Right lobe of liver (tissue), 6 donors: ENCODE results near the gene SPRR4. TPM values are rescaled to one million over a fixed set of nuclear protein-coding genes. Genes with fewer than 3 reads are reported as not detected.

Experiments
- ATAC-seq, 4 donors: fragments of 200-7000 bp; cut with Tn5 transposase; one replicate each; pipeline ENCODE4 v1.9.1; 2020; ENCODE audit warnings: mild to moderate bottlenecking in 4 of 4, moderate library complexity in 4 of 4
- DNase-seq, 3 donors: peaks; one replicate each; pipeline ENCODE4 v3.0.0-alpha.2; 2020
- H3K27ac ChIP-seq, 3 donors: fragments of 200-600 bp; one replicate each; pipeline ENCODE4 v1.8.0; 2022
- H3K27me3 ChIP-seq, 2 donors: fragments of 200-600 bp; one replicate each; pipeline ENCODE4 v1.8.0; 2022
- H3K36me3 ChIP-seq, 4 donors: fragments of 200-600 bp; sonication (generic) in 1 of 4; one replicate each; pipeline versions ENCODE4 v1.5.1 to v1.8.0; 2017 to 2022; ENCODE audit warnings: control low read depth in 1 of 4
- H3K4me1 ChIP-seq, 4 donors: fragments of 200-600 bp; sonication (generic) in 1 of 4; one replicate each; pipeline versions ENCODE4 v1.5.1 to v1.8.0; 2017 to 2022; ENCODE audit warnings: control low read depth in 1 of 4
- H3K4me3 ChIP-seq, 3 donors: fragments of 200-600 bp; one replicate each; pipeline ENCODE4 v1.8.0; 2022
- H3K9me3 ChIP-seq, 4 donors: fragments of 200-600 bp; sonication (generic) in 1 of 4; one replicate each; pipeline versions ENCODE4 v1.5.1 to v1.8.0; 2017 to 2022; ENCODE audit warnings: control low read depth in 1 of 4
- POLR2A ChIP-seq: fragments of 450-650 bp; IDR thresholded peaks from one replicate; pipeline ENCODE4 v1.6.1; 2017; ENCODE audit warnings: antibody characterized with exemption, mild to moderate bottlenecking
- WGBS: methylation state at CpG from one replicate; pipeline ENCODE4 v1.1.6; 2018; ENCODE audit warnings: low coverage, low lambda C conversion rate; ENCODE audit not compliant: insufficient coverage; ENCODE audit errors: missing lambda C conversion rate; 5-methylcytosine and 5-hydroxymethylcytosine counted together
- intact Hi-C, 2 donors: fragments of 100-400 bp; cut with DNase I; formaldehyde crosslinking; loops; one replicate each; pipeline versions ENCODE4 v1.11.2 to v1.14.1; 2022
- total RNA-seq, 6 experiments: library from RNA; depleted of rRNA in 2 of 6; stranded (reverse); fragments of >200 nt in 2 of 6; fragmentation: NEBNext Ultra II Directional in 3 of 6; extraction: Animal tissue kit (Norgen Biotek cat#: 25700) in 3 of 6; gene quantifications; one replicate each; pipeline versions ENCODE4 v1.1.0 to v1.2.4, GENCODE V29; 2016 to 2023
- TF ChIP-seq, protein P1 (sequence below), 4 donors: fragments of 200-600 bp in 3 of 4; fragments of 450-650 bp in 1 of 4; IDR thresholded peaks; one replicate each; pipeline versions ENCODE4 v1.5.1 to v1.8.0; 2016 to 2022; ENCODE audit warnings: antibody characterized with exemption in 4 of 4, mild to moderate bottlenecking in 2 of 4
- donor health status: DM: no; HTN: yes; CAD: no.
- donor health status: DM: no; HTN: no; CAD: no.
- donor health status: DM: no; HTN: no; CAD: no.
- donor health status: DM: no; HTN: yes; CAD: no.
- donor health status: DM: no; HTN: yes; CAD: no.

SPRR4 gene
- total RNA-seq, 6 experiments from 2014 or later = not detected

DNA sequence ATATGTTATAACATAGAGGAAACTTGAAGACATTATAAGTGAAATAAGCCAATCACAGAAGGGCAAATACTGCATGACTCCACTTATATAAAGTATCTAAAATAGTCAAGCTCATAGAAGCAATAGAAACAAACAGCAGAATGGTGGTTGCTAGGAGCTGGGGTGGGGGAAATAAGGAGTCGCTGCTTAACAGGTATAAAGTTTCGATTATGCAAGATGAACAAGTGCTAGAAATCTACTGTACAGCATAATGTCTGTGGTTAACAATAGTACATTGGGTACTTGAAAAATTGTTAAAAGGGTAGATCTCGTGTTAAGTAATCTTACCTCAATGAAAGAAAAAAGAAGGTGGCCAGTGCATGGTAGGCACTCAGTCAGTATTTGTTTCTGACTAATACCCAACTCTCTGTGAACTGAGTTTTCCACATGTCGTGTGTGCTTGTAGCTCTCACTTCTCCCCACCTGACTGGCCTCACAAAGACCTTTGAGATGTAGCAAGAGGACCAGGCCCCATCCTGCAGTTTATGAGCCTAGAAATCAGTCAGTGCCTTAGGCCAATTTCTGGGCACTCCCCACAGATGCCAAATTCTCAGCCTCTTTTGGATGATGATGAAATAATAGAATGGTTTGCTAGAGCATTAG, 38.2 kb upstream of the SPRR4 start:
- H3K4me1 ChIP-seq = no peaks in the 10 kb centered on the region
- H3K36me3 ChIP-seq = no peaks in the 10 kb centered on the region
- WGBS = 62% methylated on average over 4 of the region's 4 CpGs
- no peak overlapping the region for H3K4me3 ChIP-seq
- DNase-seq = no peak
- H3K27ac ChIP-seq = no peak overlapping the region
- no peaks in the 10 kb centered on the region for H3K27me3 ChIP-seq
- TF ChIP-seq POLR2A = no peak
- no peak for ATAC-seq
- no peaks in the 10 kb centered on the region for H3K9me3 ChIP-seq
- intact Hi-C loops = no loop called here

DNA sequence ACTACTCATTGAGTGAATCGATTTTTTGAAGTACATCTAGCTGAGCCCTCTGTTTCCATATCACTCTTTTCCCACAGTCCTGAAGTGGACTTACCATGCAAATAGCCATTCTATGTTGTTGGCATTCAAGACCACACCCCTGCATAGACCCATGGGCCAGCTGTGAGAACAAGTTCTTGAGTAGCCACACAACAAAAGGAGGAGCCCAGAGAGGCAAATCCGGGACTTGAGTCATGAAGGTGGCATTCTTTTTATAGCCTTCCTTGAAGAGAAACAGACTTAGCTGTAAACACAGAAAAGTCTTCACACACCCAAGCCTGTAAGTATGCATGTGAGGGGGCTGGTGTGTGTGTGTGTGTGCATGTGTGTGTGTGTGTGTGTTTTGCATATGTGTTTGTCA, 37.3 kb upstream of the SPRR4 start:
- no peaks in the 10 kb centered on the region for H3K9me3 ChIP-seq
- H3K27me3 ChIP-seq = no peaks in the 10 kb centered on the region
- whole genome bisulfite sequencing = 61% methylated on average over 2 of the region's 2 CpGs
- DNase-seq (no peak), ATAC-seq (no peak)
- H3K36me3 ChIP-seq = no peaks in the 10 kb centered on the region
- no peak overlapping the region for H3K27ac ChIP-seq
- intact Hi-C loops = no loop called here
- H3K4me3 ChIP-seq = no peak overlapping the region
- TF ChIP-seq, protein P1, sequence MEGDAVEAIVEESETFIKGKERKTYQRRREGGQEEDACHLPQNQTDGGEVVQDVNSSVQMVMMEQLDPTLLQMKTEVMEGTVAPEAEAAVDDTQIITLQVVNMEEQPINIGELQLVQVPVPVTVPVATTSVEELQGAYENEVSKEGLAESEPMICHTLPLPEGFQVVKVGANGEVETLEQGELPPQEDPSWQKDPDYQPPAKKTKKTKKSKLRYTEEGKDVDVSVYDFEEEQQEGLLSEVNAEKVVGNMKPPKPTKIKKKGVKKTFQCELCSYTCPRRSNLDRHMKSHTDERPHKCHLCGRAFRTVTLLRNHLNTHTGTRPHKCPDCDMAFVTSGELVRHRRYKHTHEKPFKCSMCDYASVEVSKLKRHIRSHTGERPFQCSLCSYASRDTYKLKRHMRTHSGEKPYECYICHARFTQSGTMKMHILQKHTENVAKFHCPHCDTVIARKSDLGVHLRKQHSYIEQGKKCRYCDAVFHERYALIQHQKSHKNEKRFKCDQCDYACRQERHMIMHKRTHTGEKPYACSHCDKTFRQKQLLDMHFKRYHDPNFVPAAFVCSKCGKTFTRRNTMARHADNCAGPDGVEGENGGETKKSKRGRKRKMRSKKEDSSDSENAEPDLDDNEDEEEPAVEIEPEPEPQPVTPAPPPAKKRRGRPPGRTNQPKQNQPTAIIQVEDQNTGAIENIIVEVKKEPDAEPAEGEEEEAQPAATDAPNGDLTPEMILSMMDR (IDR thresholded peaks at IDR 0.05) = no peak
- no peak for TF ChIP-seq POLR2A
- no peaks in the 10 kb centered on the region for H3K4me1 ChIP-seq

DNA sequence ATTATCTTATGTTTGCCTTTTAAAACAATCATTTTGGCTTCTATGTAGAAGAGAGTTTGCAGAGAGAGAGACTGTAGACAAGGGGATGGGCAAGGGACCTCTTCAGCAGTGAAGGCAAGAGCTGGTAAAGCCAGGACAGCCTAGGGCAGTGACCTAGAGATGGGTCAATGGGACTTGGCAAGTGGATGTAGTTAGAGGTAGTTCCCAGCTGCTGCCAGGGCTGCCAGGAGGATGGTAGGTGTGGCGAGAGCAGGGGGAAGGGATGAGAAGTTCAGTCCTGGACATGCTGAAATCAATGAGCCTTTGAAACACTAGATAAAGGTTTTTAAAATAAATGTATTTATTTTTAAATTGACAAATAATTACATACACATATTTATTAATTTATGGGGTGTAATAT, 29.8 kb upstream of the SPRR4 start:
- Histone ChIP-seq H3K36me3 (no peaks in the 10 kb centered on the region), H3K9me3 (no peaks in the 10 kb centered on the region), H3K27me3 (no peaks in the 10 kb centered on the region), H3K27ac (no peak overlapping the region), H3K4me3 (no peak overlapping the region), H3K4me1 (peaks cover 0 to 17% (median 5%) of the 10 kb centered on the region in 4 donors)
- WGBS = 27% methylated on average over 1 of the region's 1 CpG
- TF ChIP-seq, protein P1 (IDR thresholded peaks at IDR 0.05) = no peak
- no peak for TF ChIP-seq POLR2A
- DNase-seq (peak; percentile 80 to 92 (median 90)), ATAC-seq (peak; percentile 97 to 99 (median 98))
- intact Hi-C loops = no loop called here

DNA sequence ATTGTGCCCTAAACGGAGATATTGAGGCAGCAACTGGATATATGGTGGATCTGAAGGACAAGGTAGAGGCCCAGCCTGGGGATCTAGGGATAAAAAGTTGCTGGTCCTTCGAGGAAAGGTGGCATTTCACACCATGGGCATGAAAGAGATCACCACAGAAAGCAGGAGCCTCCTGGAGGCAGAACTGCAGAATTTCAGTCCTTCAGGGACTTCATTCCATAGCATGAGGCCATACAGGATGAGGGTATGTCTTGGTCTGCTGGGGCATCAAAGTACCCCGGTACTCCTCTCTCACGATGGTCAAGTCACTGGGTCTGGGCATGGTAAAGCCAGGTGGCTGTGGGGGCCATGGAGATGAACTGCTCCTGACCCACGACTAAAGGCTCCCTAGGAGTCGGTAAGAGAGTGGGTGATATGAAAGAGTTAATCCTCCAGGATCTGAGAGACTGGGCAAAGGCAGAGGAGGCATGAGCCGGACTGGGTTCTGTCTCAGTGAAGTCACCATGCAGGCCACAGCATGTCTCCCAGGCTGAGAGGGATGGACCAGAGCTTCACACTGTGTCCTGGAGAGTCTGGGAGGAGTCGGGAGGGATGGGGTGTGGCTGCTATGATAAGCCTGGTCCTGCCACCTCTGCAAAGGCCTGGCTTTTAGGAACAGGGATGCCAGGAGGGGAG, 29.3 kb upstream of the SPRR4 start:
- intact Hi-C loops = no loop called here
- H3K9me3 ChIP-seq = no peaks in the 10 kb centered on the region
- ATAC-seq = no peak
- no peaks in the 10 kb centered on the region for H3K36me3 ChIP-seq
- no peak for TF ChIP-seq POLR2A
- TF ChIP-seq, protein P1 (IDR thresholded peaks at IDR 0.05) = no peak
- peaks cover 0 to 17% (median 5%) of the 10 kb centered on the region in 4 donors for H3K4me1 ChIP-seq
- no peak overlapping the region for H3K27ac ChIP-seq
- 54% methylated on average over 7 of the region's 8 CpGs for WGBS
- H3K4me3 ChIP-seq = no peak overlapping the region
- H3K27me3 ChIP-seq = no peaks in the 10 kb centered on the region
- no peak for DNase-seq

DNA sequence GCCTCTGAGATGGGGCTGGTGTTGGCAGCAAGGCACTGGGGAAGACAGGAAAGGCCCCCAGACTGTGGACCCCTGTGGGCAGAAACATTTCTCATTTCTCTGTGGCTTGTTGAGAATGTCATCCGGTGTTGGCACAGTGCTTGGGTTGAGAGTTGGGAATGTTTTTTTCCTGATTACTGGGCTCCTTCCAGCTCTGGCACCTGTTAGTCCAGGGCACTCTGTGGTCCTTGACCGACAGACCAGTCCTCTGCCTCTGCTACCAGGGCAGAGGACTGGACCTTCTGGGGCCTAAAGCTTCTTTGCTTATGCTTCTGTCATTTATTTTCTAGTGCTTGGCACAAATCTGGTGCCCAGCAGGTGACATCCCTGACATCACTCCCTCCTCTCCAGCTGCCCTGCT, 28.3 kb upstream of the SPRR4 start:
- WGBS = 0% methylated on average over 1 of the region's 2 CpGs
- ATAC-seq = peak; percentile 77 to 86 (median 81)
- peak overlapping the region in 1 of 3 donors; percentile 42 for H3K27ac ChIP-seq
- intact Hi-C loops = no loop called here
- peak; percentile 32 to 80 (median 65) for DNase-seq
- H3K36me3 ChIP-seq = no peaks in the 10 kb centered on the region
- no peaks in the 10 kb centered on the region for H3K27me3 ChIP-seq
- peaks cover 0 to 17% (median 5%) of the 10 kb centered on the region in 4 donors for H3K4me1 ChIP-seq
- H3K4me3 ChIP-seq = no peak overlapping the region
- no peaks in the 10 kb centered on the region for H3K9me3 ChIP-seq
- TF ChIP-seq, protein P1 (IDR thresholded peaks at IDR 0.05) = no peak
- no peak for TF ChIP-seq POLR2A
